HG03460 (cell line): ENCODE data around the gene COX4I1.
"Not testable (repeated sequence)": the region's sequence is repeated elsewhere in the genome, so short reads cannot be mapped to it uniquely, and the experiment has no call there.

Experiments used
- ATAC-seq: cut with Tn5 transposase; IDR thresholded peaks from one replicate; pipeline ENCODE4 v1.9.1; 2021; ENCODE audit not compliant: unreplicated experiment

The COX4I1 gene

GRCh38 chr16:85821390-85822135 lies 22.1 kb downstream of the COX4I1 start:
- ATAC-seq, result peak; percentile 82

- ATAC-seq, result no peak
Measured at GRCh38 chr16:85822145-85822544, 22.6 kb downstream of the COX4I1 start.

- no peak for ATAC-seq
Measured at GRCh38 chr16:85823328-85823920, 23.9 kb downstream of the COX4I1 start.

- no peak for ATAC-seq
Measured at GRCh38 chr16:85824161-85825135, 25.0 kb downstream of the COX4I1 start.

GRCh38 chr16:85825326-85825725 lies 25.8 kb downstream of the COX4I1 start:
- no peak for ATAC-seq

- ATAC-seq, result no peak
Measured at GRCh38 chr16:85826686-85827247, 27.3 kb downstream of the COX4I1 start.

- ATAC-seq, result no peak
Measured at GRCh38 chr16:85828166-85828565, 28.7 kb downstream of the COX4I1 start.

- ATAC-seq, result no peak
Measured at GRCh38 chr16:85829171-85829719, 29.8 kb downstream of the COX4I1 start.

- no peak for ATAC-seq
Measured at GRCh38 chr16:85829751-85830445, 30.4 kb downstream of the COX4I1 start.

GRCh38 chr16:85830821-85831220 lies 31.3 kb downstream of the COX4I1 start:
- no peak for ATAC-seq

- ATAC-seq, result no peak
Measured at GRCh38 chr16:85832570-85833218, 33.2 kb downstream of the COX4I1 start.

- no peak for ATAC-seq
Measured at GRCh38 chr16:85833219-85833920, 33.9 kb downstream of the COX4I1 start.

GRCh38 chr16:85834741-85835140 lies 35.2 kb downstream of the COX4I1 start:
- no peak for ATAC-seq

GRCh38 chr16:85835227-85835751 lies 35.8 kb downstream of the COX4I1 start:
- ATAC-seq, result no peak

- no peak for ATAC-seq
Measured at GRCh38 chr16:85835956-85836705, 36.6 kb downstream of the COX4I1 start.

- ATAC-seq, result no peak
Measured at GRCh38 chr16:85836706-85837582, 37.4 kb downstream of the COX4I1 start.

GRCh38 chr16:85837654-85838053 lies 38.2 kb downstream of the COX4I1 start:
- not testable (repeated sequence) for ATAC-seq
